ENCODE results near the gene KAT14. TPM values are rescaled to one million over a fixed set of nuclear protein-coding genes. Genes with fewer than 3 reads are reported as not detected.

The KAT14 gene, protein sequence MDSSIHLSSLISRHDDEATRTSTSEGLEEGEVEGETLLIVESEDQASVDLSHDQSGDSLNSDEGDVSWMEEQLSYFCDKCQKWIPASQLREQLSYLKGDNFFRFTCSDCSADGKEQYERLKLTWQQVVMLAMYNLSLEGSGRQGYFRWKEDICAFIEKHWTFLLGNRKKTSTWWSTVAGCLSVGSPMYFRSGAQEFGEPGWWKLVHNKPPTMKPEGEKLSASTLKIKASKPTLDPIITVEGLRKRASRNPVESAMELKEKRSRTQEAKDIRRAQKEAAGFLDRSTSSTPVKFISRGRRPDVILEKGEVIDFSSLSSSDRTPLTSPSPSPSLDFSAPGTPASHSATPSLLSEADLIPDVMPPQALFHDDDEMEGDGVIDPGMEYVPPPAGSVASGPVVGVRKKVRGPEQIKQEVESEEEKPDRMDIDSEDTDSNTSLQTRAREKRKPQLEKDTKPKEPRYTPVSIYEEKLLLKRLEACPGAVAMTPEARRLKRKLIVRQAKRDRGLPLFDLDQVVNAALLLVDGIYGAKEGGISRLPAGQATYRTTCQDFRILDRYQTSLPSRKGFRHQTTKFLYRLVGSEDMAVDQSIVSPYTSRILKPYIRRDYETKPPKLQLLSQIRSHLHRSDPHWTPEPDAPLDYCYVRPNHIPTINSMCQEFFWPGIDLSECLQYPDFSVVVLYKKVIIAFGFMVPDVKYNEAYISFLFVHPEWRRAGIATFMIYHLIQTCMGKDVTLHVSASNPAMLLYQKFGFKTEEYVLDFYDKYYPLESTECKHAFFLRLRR
- total RNA-seq = 10.8 and 12.3 TPM in 2 replicates

DNA sequence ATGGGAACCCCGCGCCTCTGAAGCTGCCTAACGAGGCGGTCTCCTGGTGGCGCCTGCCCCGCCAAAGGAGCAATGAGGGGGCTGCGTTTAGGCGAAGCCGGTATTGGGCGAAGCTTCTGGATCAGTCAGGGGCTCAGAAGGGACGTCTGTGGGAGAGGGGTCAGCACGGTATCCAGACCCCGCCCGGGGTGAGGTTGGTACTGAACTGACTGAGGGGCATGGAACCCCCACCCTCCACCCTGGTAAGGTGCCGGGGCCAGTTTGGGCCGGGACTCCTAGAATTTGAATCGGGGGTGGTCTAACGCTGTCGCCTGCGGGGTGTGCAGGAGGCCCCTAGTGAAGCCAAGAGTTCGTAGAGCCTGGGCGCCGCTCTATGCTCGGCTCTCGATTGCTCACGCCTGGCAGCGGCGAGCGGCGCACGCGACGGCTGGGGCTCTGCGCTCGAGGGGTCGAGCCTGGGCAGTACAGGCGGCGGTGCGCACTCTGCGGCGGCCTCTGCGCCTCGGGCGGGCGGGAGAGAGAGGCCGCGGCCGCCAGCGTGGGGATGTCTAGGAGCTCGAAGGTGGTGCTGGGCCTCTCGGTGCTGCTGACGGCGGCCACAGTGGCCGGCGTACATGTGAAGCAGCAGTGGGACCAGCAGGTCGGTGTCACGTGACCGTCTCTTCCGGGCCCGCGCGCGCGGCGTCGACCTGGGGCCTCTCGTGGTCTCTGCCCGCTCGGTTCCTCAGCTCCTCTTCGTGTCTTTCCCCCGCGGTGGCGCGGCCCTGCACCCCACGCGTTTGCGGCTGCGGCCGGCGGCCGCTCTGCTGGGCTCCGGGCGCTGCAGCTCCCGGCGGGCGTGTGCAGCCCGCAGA lies at the start of gene KAT14, which contains the start of gene PET117:
Gene KAT14 (plus strand): TSS at position 452 of the 854 bp plus-strand sequence. CDS start 4,798 bp downstream, outside the sequence.
Gene PET117 (plus strand): TSS at position 452 of the 854 bp plus-strand sequence. CDS start 93 bp downstream, at position 545.

Other genes with a start within 250 kb of the KAT14 start
- 59.6 and 67.6 TPM in 2 replicates for gene SNX5, start 169.1 kb upstream of the KAT14 start, total RNA-seq
- gene MGME1, start 168.8 kb upstream of the KAT14 start, total RNA-seq = 5.8 and 8.1 TPM in 2 replicates
- gene OVOL2, start 79.9 kb upstream of the KAT14 start, total RNA-seq = not detected in 2 replicates
- gene PET117, start within 50 bp of the KAT14 start, total RNA-seq = 7.4 and 7.8 TPM in 2 replicates
- 21.7 and 23.0 TPM in 2 replicates for gene ZNF133, start 150.7 kb downstream of the KAT14 start, total RNA-seq

All from smooth muscle cell of the pulmonary artery (primary cell).